ENCODE results near the gene TRAPPC3.

GRCh38 chr1:36150296-36151133 lies 1.2 kb upstream of the TRAPPC3 start:
- TF ChIP-seq CTCF (tag by site-specific recombination; IDR thresholded peaks at IDR 0.05): no peak
- TF ChIP-seq, protein P1, sequence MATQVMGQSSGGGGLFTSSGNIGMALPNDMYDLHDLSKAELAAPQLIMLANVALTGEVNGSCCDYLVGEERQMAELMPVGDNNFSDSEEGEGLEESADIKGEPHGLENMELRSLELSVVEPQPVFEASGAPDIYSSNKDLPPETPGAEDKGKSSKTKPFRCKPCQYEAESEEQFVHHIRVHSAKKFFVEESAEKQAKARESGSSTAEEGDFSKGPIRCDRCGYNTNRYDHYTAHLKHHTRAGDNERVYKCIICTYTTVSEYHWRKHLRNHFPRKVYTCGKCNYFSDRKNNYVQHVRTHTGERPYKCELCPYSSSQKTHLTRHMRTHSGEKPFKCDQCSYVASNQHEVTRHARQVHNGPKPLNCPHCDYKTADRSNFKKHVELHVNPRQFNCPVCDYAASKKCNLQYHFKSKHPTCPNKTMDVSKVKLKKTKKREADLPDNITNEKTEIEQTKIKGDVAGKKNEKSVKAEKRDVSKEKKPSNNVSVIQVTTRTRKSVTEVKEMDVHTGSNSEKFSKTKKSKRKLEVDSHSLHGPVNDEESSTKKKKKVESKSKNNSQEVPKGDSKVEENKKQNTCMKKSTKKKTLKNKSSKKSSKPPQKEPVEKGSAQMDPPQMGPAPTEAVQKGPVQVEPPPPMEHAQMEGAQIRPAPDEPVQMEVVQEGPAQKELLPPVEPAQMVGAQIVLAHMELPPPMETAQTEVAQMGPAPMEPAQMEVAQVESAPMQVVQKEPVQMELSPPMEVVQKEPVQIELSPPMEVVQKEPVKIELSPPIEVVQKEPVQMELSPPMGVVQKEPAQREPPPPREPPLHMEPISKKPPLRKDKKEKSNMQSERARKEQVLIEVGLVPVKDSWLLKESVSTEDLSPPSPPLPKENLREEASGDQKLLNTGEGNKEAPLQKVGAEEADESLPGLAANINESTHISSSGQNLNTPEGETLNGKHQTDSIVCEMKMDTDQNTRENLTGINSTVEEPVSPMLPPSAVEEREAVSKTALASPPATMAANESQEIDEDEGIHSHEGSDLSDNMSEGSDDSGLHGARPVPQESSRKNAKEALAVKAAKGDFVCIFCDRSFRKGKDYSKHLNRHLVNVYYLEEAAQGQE (tag by site-specific recombination; IDR thresholded peaks at IDR 0.05): no peak
- TF ChIP-seq MYNN (tag by site-specific recombination; IDR thresholded peaks at IDR 0.05; ENCODE audit: borderline replicate concordance): no peak
- no peak for TF ChIP-seq ZNF121 (tag by site-specific recombination; IDR thresholded peaks at IDR 0.05)
- TF ChIP-seq ZNF292 (tag by site-specific recombination; IDR thresholded peaks at IDR 0.05; ENCODE audit: borderline replicate concordance, low read depth): no peak
- TF ChIP-seq ZNF223 (tag by site-specific recombination; IDR thresholded peaks at IDR 0.05): no peak
- TF ChIP-seq ZNF530 (tag by site-specific recombination; IDR thresholded peaks at IDR 0.05; ENCODE audit: low read depth): no peak
